ENCODE data around the gene CLASP1. TPM values are rescaled to one million over a fixed set of nuclear protein-coding genes. Genes with fewer than 3 reads are reported as not detected.

CLASP1 gene
- polyA plus RNA-seq, 1 donor (not counting 4 experiments of a cell fraction or from before 2014, with no cell fraction given) = 16.7 TPM

DNA sequence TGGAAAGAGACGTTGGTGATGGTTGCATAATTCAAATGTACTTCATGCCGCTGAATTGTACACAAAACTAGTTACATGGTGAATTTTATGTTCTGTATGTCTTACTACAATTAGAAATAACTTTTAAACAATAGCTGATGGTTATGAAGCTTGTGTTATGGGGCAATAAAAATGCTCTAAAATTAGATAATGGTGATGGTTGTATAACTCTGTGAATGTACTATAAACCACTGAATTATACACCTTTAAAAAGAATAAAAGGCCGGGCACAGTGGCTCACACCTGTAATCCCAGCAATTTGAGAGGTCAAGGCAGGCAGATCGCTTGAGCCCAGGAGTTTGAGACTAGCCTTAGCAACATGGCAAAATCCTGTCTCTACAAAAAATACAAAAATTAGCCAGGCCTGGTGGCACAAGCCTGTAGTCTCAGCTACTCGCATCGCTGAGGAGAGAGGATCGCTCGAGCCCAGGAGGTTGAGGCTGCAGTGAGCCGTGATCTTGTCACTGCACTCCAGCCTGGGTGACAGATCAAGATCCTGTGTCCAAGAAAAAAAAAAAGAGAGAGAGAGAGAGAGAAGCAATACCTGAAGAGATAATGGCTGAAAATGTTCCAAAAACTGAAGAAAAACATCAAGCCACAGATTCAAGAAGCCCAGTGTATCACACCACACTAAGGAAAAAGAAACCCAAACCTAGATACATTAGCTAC is 112.3 kb downstream of the CLASP1 start:
- Histone ChIP-seq H3K36me3 (ENCODE audit: control insufficient read depth in 2 of 2, extremely low read depth in 1 of 2, insufficient read depth in 2 of 2, low read length in 2 of 2) (no peaks in the 10 kb centered on the region), H4K20me1 (ENCODE audit: control insufficient read depth, extremely low read depth, insufficient read depth, low read length) (no peaks in the 10 kb centered on the region), H3K79me2 (ENCODE audit: control insufficient read depth, insufficient read depth, low read length) (peaks cover 52% of the 10 kb centered on the region), H3K4me3 (ENCODE audit: control insufficient read depth in 2 of 3, extremely low read depth in 1 of 3, insufficient read depth in 2 of 3, low read depth in 1 of 3, low read length in 3 of 3) (no peak overlapping the region), H3K9me1 (ENCODE audit: control insufficient read depth, extremely low read depth, insufficient read depth, low read length) (no peaks in the 10 kb centered on the region), H3K9ac (ENCODE audit: control insufficient read depth, extremely low read depth, insufficient read depth, low read length) (no peak overlapping the region), H3K27me3 (ENCODE audit: control insufficient read depth, extremely low read depth, insufficient read depth, low read length) (no peaks in the 10 kb centered on the region), H3K9me3 (ENCODE audit: control insufficient read depth, low read depth, low read length) (no peaks in the 10 kb centered on the region), H3K4me2 (ENCODE audit: control insufficient read depth, extremely low read depth, insufficient read depth, low read depth, low read length) (no peak overlapping the region), H2AFZ (ENCODE audit: control insufficient read depth, low read length) (no peak overlapping the region), H3K27ac (ENCODE audit: control insufficient read depth, insufficient read depth, low read length) (no peak overlapping the region), H3K4me1 (ENCODE audit: control insufficient read depth, extremely low read depth, insufficient read depth, low read length) (peaks cover 14% of the 10 kb centered on the region)
- DNase-seq (ENCODE audit: low read depth, low spot score) = no peak
- dilution Hi-C loops (cut with MboI; ENCODE audit: extremely low pct_ligation_motif_present, low sequenced_read_pairs) = no loop called here
- no peak for FAIRE-seq
- TF ChIP-seq EZH2 (IDR thresholded peaks at IDR 0.05; ENCODE audit: low read length) = no peak
- TF ChIP-seq, protein P1, sequence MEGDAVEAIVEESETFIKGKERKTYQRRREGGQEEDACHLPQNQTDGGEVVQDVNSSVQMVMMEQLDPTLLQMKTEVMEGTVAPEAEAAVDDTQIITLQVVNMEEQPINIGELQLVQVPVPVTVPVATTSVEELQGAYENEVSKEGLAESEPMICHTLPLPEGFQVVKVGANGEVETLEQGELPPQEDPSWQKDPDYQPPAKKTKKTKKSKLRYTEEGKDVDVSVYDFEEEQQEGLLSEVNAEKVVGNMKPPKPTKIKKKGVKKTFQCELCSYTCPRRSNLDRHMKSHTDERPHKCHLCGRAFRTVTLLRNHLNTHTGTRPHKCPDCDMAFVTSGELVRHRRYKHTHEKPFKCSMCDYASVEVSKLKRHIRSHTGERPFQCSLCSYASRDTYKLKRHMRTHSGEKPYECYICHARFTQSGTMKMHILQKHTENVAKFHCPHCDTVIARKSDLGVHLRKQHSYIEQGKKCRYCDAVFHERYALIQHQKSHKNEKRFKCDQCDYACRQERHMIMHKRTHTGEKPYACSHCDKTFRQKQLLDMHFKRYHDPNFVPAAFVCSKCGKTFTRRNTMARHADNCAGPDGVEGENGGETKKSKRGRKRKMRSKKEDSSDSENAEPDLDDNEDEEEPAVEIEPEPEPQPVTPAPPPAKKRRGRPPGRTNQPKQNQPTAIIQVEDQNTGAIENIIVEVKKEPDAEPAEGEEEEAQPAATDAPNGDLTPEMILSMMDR (optimal IDR thresholded peaks at IDR 0.05 in 1 of 3, IDR thresholded peaks at IDR 0.05 in 1 of 3, conservative IDR thresholded peaks at IDR 0.05 in 1 of 3; ENCODE audit: extremely low read depth in 1 of 3, insufficient read depth in 2 of 3, low read length in 3 of 3) = no peak

DNA sequence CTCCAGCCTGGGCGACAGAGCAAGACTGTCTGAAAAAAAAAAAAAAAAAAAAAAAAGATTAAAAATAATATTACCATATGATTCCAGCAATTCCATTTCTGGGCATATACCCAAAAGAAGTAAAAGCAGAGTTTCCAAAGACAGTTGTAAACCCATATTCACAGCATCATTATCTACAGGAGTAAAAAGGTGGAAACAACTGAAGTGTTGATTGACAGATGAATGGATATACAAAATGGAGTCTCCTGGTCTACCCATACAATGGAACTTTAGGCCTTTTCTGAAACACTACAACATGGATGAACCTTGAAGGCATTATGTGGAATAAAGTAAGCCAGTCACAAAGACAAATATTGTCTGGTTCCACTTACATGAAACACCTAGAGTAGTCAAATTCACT is 112.9 kb downstream of the CLASP1 start:
- H3K9me3 ChIP-seq (ENCODE audit: control insufficient read depth, low read depth, low read length) = no peaks in the 10 kb centered on the region
- FAIRE-seq (no peak), DNase-seq (ENCODE audit: low read depth, low spot score) (no peak)
- no peak overlapping the region for H2AFZ ChIP-seq (ENCODE audit: control insufficient read depth, low read length)
- dilution Hi-C loops (cut with MboI; ENCODE audit: extremely low pct_ligation_motif_present, low sequenced_read_pairs) = no loop called here
- H3K79me2 ChIP-seq (ENCODE audit: control insufficient read depth, insufficient read depth, low read length) = peaks cover 48% of the 10 kb centered on the region
- H3K27me3 ChIP-seq (ENCODE audit: control insufficient read depth, extremely low read depth, insufficient read depth, low read length) = no peaks in the 10 kb centered on the region
- no peak for TF ChIP-seq EZH2 (IDR thresholded peaks at IDR 0.05; ENCODE audit: low read length)
- TF ChIP-seq, protein P1 (optimal IDR thresholded peaks at IDR 0.05 in 1 of 3, IDR thresholded peaks at IDR 0.05 in 1 of 3, conservative IDR thresholded peaks at IDR 0.05 in 1 of 3; ENCODE audit: extremely low read depth in 1 of 3, insufficient read depth in 2 of 3, low read length in 3 of 3) = no peak
- H3K9me1 ChIP-seq (ENCODE audit: control insufficient read depth, extremely low read depth, insufficient read depth, low read length) = no peaks in the 10 kb centered on the region
- no peak overlapping the region for H3K4me2 ChIP-seq (ENCODE audit: control insufficient read depth, extremely low read depth, insufficient read depth, low read depth, low read length)
- no peaks in the 10 kb centered on the region for H4K20me1 ChIP-seq (ENCODE audit: control insufficient read depth, extremely low read depth, insufficient read depth, low read length)
- peaks cover 20% of the 10 kb centered on the region for H3K4me1 ChIP-seq (ENCODE audit: control insufficient read depth, extremely low read depth, insufficient read depth, low read length)
- H3K36me3 ChIP-seq (ENCODE audit: control insufficient read depth in 2 of 2, extremely low read depth in 1 of 2, insufficient read depth in 2 of 2, low read length in 2 of 2) = no peaks in the 10 kb centered on the region
- no peak overlapping the region for H3K4me3 ChIP-seq (ENCODE audit: control insufficient read depth in 2 of 3, extremely low read depth in 1 of 3, insufficient read depth in 2 of 3, low read depth in 1 of 3, low read length in 3 of 3)
- H3K9ac ChIP-seq (ENCODE audit: control insufficient read depth, extremely low read depth, insufficient read depth, low read length) = no peak overlapping the region
- no peak overlapping the region for H3K27ac ChIP-seq (ENCODE audit: control insufficient read depth, insufficient read depth, low read length)

Data from keratinocyte (primary cell).